Right lobe of liver (tissue), 6 donors: Measurements from ENCODE around the gene S100PBP. TPM values are rescaled to one million over a fixed set of nuclear protein-coding genes. Genes with fewer than 3 reads are reported as not detected.
"Not testable (repeated sequence)": the region's sequence is repeated elsewhere in the genome, so short reads cannot be mapped to it uniquely, and the experiment has no call there.

Source experiments
- ATAC-seq, 4 donors: fragments of 200-7000 bp; cut with Tn5 transposase; one replicate each; pipeline ENCODE4 v1.9.1; 2020; ENCODE audit warnings: mild to moderate bottlenecking in 4 of 4, moderate library complexity in 4 of 4
- DNase-seq, 3 donors: peaks; one replicate each; pipeline ENCODE4 v3.0.0-alpha.2; 2020
- H3K27ac ChIP-seq, 3 donors: fragments of 200-600 bp; one replicate each; pipeline ENCODE4 v1.8.0; 2022
- H3K27me3 ChIP-seq, 2 donors: fragments of 200-600 bp; one replicate each; pipeline ENCODE4 v1.8.0; 2022
- H3K36me3 ChIP-seq, 4 donors: fragments of 200-600 bp; sonication (generic) in 1 of 4; one replicate each; pipeline versions ENCODE4 v1.5.1 to v1.8.0; 2017 to 2022; ENCODE audit warnings: control low read depth in 1 of 4
- H3K4me1 ChIP-seq, 4 donors: fragments of 200-600 bp; sonication (generic) in 1 of 4; one replicate each; pipeline versions ENCODE4 v1.5.1 to v1.8.0; 2017 to 2022; ENCODE audit warnings: control low read depth in 1 of 4
- H3K4me3 ChIP-seq, 3 donors: fragments of 200-600 bp; one replicate each; pipeline ENCODE4 v1.8.0; 2022
- H3K9me3 ChIP-seq, 4 donors: fragments of 200-600 bp; sonication (generic) in 1 of 4; one replicate each; pipeline versions ENCODE4 v1.5.1 to v1.8.0; 2017 to 2022; ENCODE audit warnings: control low read depth in 1 of 4
- POLR2A ChIP-seq: fragments of 450-650 bp; IDR thresholded peaks from one replicate; pipeline ENCODE4 v1.6.1; 2017; ENCODE audit warnings: antibody characterized with exemption, mild to moderate bottlenecking
- WGBS: methylation state at CpG from one replicate; pipeline ENCODE4 v1.1.6; 2018; ENCODE audit warnings: low coverage, low lambda C conversion rate; ENCODE audit not compliant: insufficient coverage; ENCODE audit errors: missing lambda C conversion rate; 5-methylcytosine and 5-hydroxymethylcytosine counted together
- intact Hi-C, 2 donors: fragments of 100-400 bp; cut with DNase I; formaldehyde crosslinking; loops; one replicate each; pipeline versions ENCODE4 v1.11.2 to v1.14.1; 2022
- total RNA-seq, 6 experiments: library from RNA; depleted of rRNA in 2 of 6; stranded (reverse); fragments of >200 nt in 2 of 6; fragmentation: NEBNext Ultra II Directional in 3 of 6; extraction: Animal tissue kit (Norgen Biotek cat#: 25700) in 3 of 6; gene quantifications; one replicate each; pipeline versions ENCODE4 v1.1.0 to v1.2.4, GENCODE V29; 2016 to 2023
- TF ChIP-seq, protein P1 (sequence below), 4 donors: fragments of 200-600 bp in 3 of 4; fragments of 450-650 bp in 1 of 4; IDR thresholded peaks; one replicate each; pipeline versions ENCODE4 v1.5.1 to v1.8.0; 2016 to 2022; ENCODE audit warnings: antibody characterized with exemption in 4 of 4, mild to moderate bottlenecking in 2 of 4
- donor health status: DM: no; HTN: yes; CAD: no.
- donor health status: DM: no; HTN: no; CAD: no.
- donor health status: DM: no; HTN: no; CAD: no.
- donor health status: DM: no; HTN: yes; CAD: no.
- donor health status: DM: no; HTN: yes; CAD: no.

S100PBP gene
- total RNA-seq, 6 experiments from 2014 or later: 7.6 to 14.6 (median 10.5) TPM

DNA sequence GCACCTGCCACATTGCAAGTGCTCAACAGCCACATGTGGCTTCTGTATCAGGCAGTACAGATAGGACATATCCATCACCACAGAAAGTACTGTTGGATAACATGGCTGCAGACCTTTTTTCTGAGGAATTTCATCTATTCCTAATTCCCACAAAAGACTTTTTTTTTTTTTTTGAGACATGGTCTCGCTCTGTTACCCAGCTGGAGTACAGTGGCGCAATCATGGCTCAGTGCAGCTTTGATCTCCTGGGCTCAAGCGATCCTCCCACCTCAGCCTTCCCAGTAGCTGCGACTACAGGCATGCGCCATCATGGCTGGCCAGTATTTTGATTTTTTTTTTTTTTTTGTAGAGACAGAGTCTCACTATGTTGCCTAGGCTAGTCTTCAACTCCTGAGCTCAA lies 33.6 kb upstream of the S100PBP start:
- no peaks in the 10 kb centered on the region for H3K27me3 ChIP-seq
- no peak for DNase-seq
- H3K9me3 ChIP-seq: no peaks in the 10 kb centered on the region
- no peak overlapping the region for H3K27ac ChIP-seq
- TF ChIP-seq, protein P1, sequence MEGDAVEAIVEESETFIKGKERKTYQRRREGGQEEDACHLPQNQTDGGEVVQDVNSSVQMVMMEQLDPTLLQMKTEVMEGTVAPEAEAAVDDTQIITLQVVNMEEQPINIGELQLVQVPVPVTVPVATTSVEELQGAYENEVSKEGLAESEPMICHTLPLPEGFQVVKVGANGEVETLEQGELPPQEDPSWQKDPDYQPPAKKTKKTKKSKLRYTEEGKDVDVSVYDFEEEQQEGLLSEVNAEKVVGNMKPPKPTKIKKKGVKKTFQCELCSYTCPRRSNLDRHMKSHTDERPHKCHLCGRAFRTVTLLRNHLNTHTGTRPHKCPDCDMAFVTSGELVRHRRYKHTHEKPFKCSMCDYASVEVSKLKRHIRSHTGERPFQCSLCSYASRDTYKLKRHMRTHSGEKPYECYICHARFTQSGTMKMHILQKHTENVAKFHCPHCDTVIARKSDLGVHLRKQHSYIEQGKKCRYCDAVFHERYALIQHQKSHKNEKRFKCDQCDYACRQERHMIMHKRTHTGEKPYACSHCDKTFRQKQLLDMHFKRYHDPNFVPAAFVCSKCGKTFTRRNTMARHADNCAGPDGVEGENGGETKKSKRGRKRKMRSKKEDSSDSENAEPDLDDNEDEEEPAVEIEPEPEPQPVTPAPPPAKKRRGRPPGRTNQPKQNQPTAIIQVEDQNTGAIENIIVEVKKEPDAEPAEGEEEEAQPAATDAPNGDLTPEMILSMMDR (IDR thresholded peaks at IDR 0.05): no peak
- TF ChIP-seq POLR2A: no peak
- peaks cover 5 to 93% (median 53%) of the 10 kb centered on the region in 4 donors for H3K36me3 ChIP-seq
- no peaks in the 10 kb centered on the region for H3K4me1 ChIP-seq
- H3K4me3 ChIP-seq: no peak overlapping the region
- ATAC-seq: no peak
- WGBS: 97% methylated on average over 5 of the region's 5 CpGs
- intact Hi-C loops: no loop called here

DNA sequence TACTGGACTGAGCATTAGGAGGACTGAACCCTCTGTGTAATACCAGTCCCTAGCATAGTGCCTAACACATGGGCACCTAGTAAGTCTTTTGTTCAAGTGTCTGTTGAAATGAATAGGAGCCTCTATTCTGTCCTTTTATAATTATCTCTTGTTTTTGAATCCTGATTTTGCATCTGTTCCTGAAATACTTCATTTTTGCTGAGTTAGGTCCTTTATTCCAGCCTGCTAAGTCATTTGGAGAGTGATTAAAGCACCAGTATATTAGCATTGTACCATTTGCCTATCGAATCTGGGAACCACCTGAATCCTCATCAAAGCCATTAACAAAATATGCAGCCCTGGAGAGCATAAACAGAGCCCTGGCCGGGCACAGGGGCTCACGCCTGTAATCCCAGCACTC lies 32.6 kb upstream of the S100PBP start:
- intact Hi-C loops: no loop called here
- no peak for ATAC-seq

DNA sequence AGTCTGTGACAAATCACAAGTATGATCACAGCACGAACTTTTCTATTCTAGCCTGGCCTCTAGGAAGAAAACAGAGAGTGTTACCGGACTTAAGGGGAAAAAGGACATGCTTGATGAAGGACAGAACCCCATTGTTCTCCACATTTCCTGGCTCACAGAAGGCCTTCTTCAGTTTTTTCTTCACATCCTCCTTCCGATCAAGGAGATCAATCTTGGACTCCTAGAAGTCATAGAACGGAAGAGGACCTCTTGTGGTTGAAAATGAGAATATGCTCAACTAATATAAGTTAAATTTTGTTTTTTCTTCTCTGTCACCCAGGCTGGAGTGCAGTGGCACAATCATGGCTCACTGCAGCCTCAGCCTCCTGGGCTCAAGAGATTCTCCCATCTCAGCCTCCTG lies 30.6 kb upstream of the S100PBP start:
- DNase-seq (no peak), ATAC-seq (peak in 3 of 4 donors; percentile 22 to 49 (median 34))
- Histone ChIP-seq H3K36me3 (peaks cover 5 to 82% (median 34%) of the 10 kb centered on the region in 4 donors), H3K4me1 (no peaks in the 10 kb centered on the region), H3K27ac (no peak overlapping the region), H3K9me3 (no peaks in the 10 kb centered on the region), H3K4me3 (no peak overlapping the region), H3K27me3 (no peaks in the 10 kb centered on the region)
- 57% methylated on average over 4 of the region's 4 CpGs for WGBS
- intact Hi-C loops: no loop called here
- TF ChIP-seq, protein P1 (IDR thresholded peaks at IDR 0.05): peak in 3 of 4 donors; percentile 10 to 27 (median 20)
- TF ChIP-seq POLR2A: no peak

More for the DNA sequence above, 32.6 kb upstream of the S100PBP start:
- Histone ChIP-seq H3K9me3 (no peaks in the 10 kb centered on the region), H3K27me3 (no peaks in the 10 kb centered on the region), H3K4me3 (no peak overlapping the region), H3K36me3 (peaks cover 5 to 88% (median 46%) of the 10 kb centered on the region in 4 donors), H3K4me1 (no peaks in the 10 kb centered on the region), H3K27ac (no peak overlapping the region)
- no peak for DNase-seq
- TF ChIP-seq POLR2A: no peak
- TF ChIP-seq, protein P1 (IDR thresholded peaks at IDR 0.05): no peak
- 85% methylated on average over 3 of the region's 3 CpGs for WGBS

DNA sequence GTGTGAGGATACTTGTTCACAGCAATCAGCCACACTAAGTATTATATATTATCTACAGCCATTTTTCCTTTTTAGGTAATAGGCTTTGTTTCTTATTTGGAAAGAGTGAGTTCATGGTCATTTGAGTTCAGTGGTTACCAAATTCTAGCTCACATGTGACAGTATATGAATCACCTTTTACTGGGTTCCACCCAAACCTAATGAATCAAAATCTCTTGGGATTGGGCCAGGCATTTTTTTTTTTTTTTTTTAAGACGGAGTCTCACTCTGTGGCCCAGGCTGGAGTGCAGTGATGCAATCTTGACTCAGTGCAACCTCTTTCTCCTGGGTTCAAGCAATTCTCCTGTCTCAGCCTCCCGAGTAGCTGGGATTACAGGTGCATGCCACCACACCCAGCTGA lies 28.1 kb upstream of the S100PBP start:
- intact Hi-C loops, H3K9me3 ChIP-seq, H3K4me3 ChIP-seq, DNase-seq, H3K27me3 ChIP-seq, H3K4me1 ChIP-seq: not testable (repeated sequence)
- H3K27ac ChIP-seq: peak overlapping the region in 1 of 3 donors; percentile 35
- WGBS: 45% methylated on average over 2 of the region's 2 CpGs
- ATAC-seq: peak in 2 of 4 donors; percentile 13 to 75
- H3K36me3 ChIP-seq: peaks cover 5 to 72% (median 33%) of the 10 kb centered on the region in 4 donors

DNA sequence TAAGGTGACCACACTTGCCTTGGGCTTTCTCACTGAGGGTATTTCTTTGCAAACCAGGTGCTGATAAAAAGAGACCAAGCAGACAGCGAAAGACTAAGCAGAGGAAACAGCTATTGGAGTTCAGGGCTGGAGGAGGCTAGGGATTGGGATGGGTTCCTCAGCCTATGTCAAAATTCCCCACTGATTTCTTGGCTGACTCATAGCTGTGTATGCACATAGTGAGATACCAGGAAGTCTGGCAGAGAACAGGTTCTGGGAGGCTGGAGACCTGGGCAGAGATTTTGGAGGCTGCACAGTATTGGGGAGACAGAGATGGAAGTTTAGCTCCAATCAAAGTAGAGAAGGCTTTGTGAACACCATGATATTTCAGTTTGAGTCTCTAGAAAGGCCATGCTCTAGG lies 25.6 kb upstream of the S100PBP start:
- ATAC-seq: peak in 1 of 4 donors; percentile 39
- Histone ChIP-seq H3K27ac (no peak overlapping the region), H3K4me1 (no peaks in the 10 kb centered on the region), H3K9me3 (no peaks in the 10 kb centered on the region), H3K27me3 (no peaks in the 10 kb centered on the region), H3K4me3 (no peak overlapping the region), H3K36me3 (peaks cover 0 to 58% (median 21%) of the 10 kb centered on the region in 4 donors)
- TF ChIP-seq POLR2A: no peak
- TF ChIP-seq, protein P1 (IDR thresholded peaks at IDR 0.05): no peak
- WGBS: 100% methylated on average over 1 of the region's 1 CpG
- intact Hi-C loops: no loop called here
- no peak for DNase-seq

DNA sequence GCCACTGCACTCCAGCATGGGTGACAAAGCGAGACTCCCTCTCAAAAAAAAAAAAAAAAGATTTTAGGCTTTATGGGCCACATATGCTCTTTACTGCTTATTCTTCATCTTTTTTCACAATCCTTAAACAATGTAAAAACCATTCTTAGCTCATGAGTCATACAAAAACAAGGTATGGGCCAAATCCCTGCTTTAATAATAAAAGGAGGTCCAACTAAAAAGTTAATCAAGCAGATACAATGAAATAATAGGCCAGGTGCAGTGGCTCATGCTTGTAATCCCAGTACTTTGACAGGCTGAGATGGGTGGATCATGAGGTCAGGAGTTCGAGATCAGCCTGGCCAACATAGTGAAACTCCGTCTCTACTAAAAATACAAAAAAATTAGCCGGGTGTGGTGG lies 21.7 kb upstream of the S100PBP start:
- ATAC-seq, H3K9me3 ChIP-seq, H3K4me3 ChIP-seq, H3K27ac ChIP-seq, H3K27me3 ChIP-seq, intact Hi-C loops, H3K4me1 ChIP-seq, DNase-seq: not testable (repeated sequence)
- WGBS: 100% methylated on average over 3 of the region's 4 CpGs
- peaks cover 7 to 52% (median 18%) of the 10 kb centered on the region in 4 donors for H3K36me3 ChIP-seq
